ENCODE results near the gene AUP1.

The AUP1 gene

GRCh38 chr2:74558284-74559230 is 29.1 kb upstream of the AUP1 start:
- in situ Hi-C loops (cut with HindIII; ENCODE audit: low sequenced_read_pairs), result no loop called here

DNA sequence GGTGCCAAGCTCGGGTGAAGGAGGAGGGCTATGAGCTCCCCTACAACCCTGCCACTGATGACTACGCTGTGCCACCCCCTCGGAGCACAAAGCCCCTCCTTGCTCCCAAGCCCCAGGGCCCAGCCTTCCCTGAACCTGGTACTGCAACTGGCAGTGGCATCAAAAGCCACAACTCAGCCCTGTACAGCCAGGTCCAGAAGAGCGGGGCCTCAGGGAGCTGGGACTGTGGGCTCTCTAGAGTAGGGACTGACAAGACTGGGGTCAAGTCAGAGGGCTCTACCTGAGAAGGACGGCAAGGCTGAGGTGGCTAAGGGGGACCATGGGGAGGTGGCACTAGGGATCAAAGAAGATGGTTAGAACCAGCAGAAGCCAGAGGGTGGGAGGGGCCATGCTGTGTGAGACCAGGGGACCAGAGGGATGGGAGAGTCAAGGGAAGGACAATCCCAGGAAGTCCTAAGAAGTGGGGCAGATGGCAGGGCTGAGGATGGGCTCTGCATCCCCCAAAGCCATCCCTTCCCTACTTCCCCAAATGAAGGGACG is 27.4 kb upstream of the AUP1 start:
- in situ Hi-C loops (cut with HindIII; ENCODE audit: low sequenced_read_pairs), result no loop called here

GRCh38 chr2:74556159-74556558 is 26.7 kb upstream of the AUP1 start:
- in situ Hi-C loops (cut with HindIII; ENCODE audit: low sequenced_read_pairs), result no loop called here

DNA sequence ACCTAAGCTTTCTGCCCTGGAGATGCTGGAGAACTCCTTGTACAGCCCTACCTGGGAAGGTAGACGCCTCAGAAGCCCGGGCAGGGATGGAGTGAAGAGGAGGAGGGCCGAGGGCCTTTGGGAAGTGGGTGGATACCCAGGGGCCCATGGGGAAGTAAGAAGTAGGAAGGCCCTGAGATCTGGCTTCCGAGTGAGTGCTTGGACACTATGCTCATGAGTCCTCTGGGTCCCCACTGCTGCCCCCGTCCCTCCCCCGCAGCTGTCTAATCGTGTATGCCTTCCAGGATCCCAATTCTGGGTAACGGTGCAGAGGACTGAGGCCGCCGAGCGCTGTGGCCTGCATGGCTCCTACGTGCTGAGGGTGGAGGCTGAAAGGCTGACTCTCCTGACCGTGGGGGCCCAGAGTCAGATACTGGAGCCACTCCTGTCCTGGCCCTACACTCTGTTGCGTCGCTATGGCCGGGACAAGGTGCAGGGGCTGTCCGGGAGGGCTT is 26.2 kb upstream of the AUP1 start:
- in situ Hi-C loops (cut with HindIII; ENCODE audit: low sequenced_read_pairs), result no loop called here

GRCh38 chr2:74554820-74555531 is 25.5 kb upstream of the AUP1 start:
- in situ Hi-C loops (cut with HindIII; ENCODE audit: low sequenced_read_pairs), result no loop called here

DNA sequence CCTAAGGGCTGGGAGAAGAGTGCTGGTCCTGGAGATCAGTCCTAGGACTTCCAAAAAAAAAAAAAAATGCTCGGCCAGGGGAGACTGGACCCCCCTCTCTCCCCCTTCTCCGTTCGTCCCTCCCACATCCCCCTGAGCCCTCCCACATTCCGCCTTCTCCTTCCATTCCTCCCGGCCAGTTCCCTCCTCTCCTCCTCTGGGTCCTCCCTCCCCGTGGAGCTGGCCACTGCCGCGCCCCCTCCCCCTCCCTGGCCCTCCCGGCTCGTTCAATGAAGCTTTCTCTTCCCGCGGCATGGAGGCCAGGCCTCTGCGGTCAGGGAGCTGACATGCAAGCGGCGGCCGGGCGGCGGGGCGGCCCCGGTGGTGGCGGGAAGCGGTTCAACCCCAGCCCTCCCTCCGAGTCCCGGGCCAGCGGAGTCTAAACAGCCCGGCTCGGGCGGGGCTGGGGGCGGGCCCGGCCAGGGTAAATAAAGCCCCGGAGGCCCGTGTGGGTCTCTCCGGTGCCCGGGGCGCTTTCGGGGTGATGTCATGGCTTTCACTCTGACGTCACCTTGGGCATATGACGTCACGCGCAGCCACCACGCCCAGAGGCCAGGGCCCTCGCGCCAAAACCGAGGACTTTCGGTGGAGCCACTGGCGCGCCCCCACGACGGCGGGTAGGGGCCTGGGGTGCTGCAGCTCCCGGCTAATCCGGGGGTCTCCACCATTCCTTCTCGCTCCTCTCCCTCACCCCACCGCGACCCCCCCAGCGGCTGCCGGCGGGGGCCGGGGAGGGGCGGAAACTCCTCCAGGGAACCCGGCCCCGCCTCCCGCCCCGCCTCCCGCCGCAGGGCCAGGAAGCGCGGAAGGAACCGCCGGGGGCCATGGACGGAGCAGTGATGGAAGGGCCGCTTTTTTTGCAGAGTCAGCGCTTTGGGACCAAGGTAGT is 24.6 kb upstream of the AUP1 start, which contains the start of the genes DOK1 and LOXL3:
TSS of gene DOK1 (plus strand) at position 829 of the 928 bp plus-strand sequence. CDS start at position 864, 35 bp downstream.
TSS of gene LOXL3 (minus strand) at position 51 of the 928 bp plus-strand sequence. CDS start 1,308 bp downstream, outside the sequence.
- in situ Hi-C loops (cut with HindIII; ENCODE audit: low sequenced_read_pairs), result no loop called here

DNA sequence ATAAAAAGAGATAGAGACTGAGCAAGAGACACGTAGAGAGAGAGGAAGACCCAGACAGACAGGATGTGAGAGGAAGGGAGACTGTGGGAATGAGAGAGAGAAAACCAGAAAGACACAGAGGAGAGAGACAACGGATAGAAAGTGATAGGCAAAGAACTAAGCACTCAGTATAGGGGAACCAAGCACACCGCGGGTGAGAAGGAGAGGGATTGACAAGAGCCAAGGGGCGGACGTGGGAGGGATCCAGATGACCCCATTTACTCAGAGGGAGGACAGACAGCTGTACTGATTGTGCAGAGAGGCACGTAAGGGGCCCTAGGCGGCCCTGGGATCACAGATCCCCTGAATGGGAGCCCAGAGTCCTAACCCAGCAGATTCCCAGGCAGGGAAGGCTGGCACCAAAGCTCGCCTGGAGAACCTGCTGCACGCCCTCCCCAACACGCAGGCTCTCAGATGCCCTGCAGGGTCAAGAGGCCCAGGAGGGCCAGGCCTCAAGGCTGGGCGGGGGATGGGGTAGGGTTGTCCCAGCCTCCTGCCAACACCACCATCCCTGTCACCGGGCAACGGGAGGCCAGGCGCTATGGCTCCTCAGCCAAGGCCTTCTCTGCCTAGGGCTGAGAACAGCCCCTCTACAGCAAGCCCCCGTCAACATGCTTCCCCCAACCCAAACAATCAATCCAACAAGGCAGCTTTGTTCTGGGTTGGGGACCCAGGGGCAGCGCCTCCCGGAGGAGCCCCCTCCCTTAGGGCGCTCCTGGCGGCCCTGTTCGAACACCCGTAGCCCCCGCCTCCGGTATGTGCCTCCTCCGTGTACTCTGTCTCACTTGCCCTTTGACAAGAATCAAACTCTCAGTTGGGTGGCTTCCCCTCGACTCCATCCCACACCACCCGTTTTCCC is 23.7 kb upstream of the AUP1 start:
- in situ Hi-C loops (cut with HindIII; ENCODE audit: low sequenced_read_pairs), result no loop called here

- in situ Hi-C loops (cut with HindIII; ENCODE audit: low sequenced_read_pairs), result no loop called here
Measured at GRCh38 chr2:74551942-74552913, 22.7 kb upstream of the AUP1 start.

DNA sequence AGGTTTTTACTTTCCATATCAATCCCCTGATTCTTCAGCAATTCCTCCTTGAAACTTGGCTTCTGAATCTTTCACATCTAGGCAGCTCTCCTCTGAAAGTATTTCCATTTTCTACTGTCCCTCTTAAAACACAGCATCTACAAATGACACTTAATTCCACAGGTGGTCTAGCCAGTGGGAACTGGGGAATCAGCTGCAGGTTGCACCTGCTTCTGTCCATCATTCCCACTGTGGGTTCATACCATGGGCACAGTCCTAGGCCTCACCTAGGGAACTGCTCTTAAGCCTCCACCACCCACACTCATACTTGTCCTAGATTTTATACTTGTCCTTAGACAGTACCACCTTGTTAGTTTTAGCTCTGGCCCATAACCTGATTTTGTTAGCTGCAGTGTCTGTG is 22.0 kb upstream of the AUP1 start:
- in situ Hi-C loops (cut with HindIII; ENCODE audit: low sequenced_read_pairs), result no loop called here

- in situ Hi-C loops (cut with HindIII; ENCODE audit: low sequenced_read_pairs), result no loop called here
Measured at GRCh38 chr2:74550231-74550630, 20.7 kb upstream of the AUP1 start.

DNA sequence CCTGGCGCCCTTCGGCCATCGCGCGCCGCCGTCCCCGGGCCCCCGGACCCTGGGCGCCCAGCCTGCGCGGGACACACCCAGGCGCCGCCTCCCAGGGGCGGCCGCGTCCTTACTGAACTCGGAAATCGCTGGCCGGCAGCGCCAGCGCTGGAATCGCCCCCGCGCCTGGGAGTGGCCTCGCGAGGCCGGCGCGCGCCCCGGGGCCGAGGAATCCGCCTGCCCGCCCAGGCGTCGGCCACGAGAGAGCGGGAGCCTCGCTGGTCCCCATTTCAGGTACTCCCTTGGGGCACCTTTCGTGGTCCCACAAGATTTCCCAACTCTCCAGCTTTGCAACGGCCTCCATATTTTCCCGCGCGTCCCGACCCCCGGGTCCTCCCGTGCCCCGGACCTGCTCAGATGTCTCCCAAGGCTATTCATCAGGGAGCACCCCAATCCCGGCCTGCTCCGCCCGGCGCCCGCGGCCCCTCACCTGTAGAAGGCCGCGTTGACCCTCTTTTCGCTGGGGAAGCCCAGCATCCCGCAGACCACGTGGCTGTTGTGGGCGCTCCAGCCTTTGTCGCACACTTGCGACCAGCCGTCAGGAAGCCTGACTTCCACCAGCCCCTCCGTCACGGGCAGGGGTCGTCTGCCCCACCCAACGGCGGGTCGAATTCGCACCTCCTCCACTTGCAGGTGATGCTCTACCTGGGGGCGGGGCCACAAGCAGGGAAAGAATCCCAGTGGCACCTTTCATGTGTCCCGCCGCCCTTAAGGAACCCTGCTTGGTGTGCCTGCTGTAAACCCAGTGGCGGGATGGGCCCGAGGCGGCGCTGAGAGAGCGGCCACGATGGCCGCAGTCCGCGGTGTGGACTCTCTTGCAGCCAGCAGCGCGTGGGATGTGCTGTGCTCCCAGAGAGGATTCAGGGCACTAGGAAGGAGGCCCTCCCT is 19.7 kb upstream of the AUP1 start:
- in situ Hi-C loops (cut with HindIII; ENCODE audit: low sequenced_read_pairs), result no loop called here

GRCh38 chr2:74548285-74548899 is 18.9 kb upstream of the AUP1 start:
- in situ Hi-C loops (cut with HindIII; ENCODE audit: low sequenced_read_pairs), result no loop called here

DNA sequence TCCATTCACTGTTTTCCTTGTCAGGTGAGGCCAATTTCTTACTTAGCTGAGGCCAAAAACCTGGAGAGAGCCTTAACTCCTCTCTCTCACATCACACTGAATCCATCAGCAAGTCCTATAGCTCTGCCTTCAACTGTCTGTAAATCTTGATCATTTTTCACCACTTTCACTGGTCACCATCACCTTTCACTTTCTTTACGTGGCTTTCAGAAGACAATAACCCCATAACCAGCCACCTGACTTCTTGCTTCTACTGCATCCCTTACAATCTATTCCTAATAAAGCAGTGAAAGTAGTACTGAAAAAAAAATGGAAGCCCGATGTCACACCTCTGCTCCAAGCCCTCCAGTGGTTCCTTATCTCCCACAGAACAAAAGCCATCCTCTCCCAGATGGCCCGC is 16.5 kb upstream of the AUP1 start:
- in situ Hi-C loops (cut with HindIII; ENCODE audit: low sequenced_read_pairs), result no loop called here

DNA sequence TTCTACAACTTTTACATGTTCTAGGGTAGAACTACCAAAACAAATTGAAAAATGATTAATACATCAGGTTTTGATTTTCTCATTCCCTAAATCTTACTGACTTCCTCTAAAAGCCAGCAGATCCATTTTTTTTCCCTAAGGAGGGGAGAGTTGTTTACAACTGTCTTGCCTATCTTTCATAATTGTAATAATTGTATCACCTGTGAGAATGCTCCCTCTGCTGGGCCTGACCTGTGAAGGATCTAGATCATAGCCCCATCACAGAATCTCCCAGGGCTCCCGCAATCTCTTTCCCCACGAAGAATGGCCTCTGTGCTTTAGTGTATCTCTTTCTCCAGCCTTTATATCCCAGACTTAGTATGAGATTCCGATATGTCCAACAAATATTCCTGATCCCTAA is 15.1 kb upstream of the AUP1 start:
- in situ Hi-C loops (cut with HindIII; ENCODE audit: low sequenced_read_pairs), result no loop called here

- in situ Hi-C loops (cut with HindIII; ENCODE audit: low sequenced_read_pairs), result no loop called here
Measured at GRCh38 chr2:74542978-74543377, 13.5 kb upstream of the AUP1 start.

- in situ Hi-C loops (cut with HindIII; ENCODE audit: low sequenced_read_pairs), result no loop called here
Measured at GRCh38 chr2:74540291-74540690, 10.8 kb upstream of the AUP1 start.

DNA sequence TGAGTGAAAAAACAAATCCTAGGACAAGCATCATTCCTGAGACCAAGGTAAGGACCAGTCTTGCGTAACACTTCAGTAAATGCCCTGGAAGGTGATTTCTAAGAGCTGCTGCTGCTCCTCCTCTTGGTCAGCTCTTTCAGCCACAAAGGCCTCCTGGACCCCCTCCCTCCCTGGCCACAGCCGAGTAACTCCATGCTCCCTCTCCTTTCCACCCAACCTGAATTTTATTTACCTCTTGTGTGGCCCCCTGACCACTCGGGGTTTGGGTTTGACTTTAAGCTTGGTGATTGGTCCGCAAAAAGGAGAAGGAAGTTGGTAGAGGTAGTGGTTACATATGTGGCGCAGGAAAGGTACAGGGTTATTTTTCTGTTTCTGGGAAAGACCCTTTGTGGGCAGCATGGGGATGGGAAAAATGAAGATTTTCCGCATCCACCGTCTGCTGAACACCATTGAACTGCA is 9.4 kb upstream of the AUP1 start:
- in situ Hi-C loops (cut with HindIII; ENCODE audit: low sequenced_read_pairs), result no loop called here

Data from DLD1 (cell line).